Activated T-cell treated with anti-CD3 and anti-CD28 coated beads for 4 hours (primary cell): Measurements from ENCODE around the gene SLC9A1.
"Not testable (repeated sequence)": the region's sequence is repeated elsewhere in the genome, so short reads cannot be mapped to it uniquely, and the experiment has no call there.

Source experiments
- DNase-seq: peaks from one replicate; pipeline ENCODE4 v3.0.0-alpha.2; 2020

The SLC9A1 gene

DNA sequence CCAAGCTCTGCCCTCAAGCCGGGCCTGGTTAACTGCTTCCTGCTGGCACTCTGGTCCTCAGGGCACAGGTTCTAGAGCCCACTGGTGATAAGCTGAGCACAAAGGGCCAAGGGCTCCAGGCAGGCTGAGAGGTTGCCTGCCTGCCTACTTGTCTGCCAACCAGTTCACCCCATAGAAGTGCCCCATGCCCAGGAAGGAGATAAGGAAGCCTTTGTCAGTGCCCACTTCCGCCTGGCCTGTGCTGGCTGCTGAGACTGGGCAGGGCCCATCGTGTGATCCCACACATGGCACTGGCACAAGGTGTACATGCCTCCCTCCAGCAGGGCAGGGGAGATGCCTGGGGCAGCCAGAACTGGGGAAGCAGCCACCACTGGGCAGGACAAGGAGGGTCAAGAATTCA lies 24.1 kb downstream of the SLC9A1 start:
- DNase-seq: no peak

DNA sequence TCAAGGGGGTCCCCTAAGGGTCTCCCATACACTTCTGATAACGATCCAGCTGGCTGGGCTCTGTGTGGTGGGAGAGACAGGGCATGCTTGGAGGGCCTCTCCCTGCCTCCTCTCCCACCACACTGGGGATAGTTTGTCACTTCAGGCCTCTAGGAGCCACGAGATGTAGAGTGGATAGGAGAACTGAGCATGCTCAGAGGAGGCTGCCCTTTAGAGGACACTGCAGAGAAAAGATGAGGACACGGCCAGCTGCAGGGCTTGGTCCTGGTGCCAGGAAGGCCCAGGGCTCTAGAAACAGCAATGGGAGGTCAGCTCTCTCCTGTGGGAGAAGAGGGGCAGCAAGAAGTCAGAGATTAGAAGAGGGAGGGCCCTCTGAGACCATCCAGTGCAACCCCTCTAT lies 25.7 kb downstream of the SLC9A1 start:
- DNase-seq: no peak

DNA sequence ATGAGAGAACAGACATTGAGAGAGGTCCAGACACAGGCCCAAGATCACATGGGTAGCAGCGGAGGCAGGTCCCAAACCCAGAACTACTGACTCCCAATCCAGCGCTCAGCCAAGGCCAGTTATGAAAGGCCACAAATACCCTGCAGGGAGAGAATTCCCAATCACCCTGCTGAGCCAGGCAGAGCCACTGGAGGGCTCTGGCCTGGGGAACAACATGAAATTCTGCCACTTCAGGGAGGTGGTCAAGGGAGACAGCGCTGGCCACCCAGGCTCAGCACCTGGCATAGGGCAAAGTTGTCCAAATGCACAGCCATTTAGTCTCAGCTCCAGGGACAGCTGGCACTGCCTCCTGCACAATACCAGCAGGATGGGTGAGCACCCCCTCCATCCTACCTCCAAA lies 27.5 kb downstream of the SLC9A1 start:
- no peak for DNase-seq

DNA sequence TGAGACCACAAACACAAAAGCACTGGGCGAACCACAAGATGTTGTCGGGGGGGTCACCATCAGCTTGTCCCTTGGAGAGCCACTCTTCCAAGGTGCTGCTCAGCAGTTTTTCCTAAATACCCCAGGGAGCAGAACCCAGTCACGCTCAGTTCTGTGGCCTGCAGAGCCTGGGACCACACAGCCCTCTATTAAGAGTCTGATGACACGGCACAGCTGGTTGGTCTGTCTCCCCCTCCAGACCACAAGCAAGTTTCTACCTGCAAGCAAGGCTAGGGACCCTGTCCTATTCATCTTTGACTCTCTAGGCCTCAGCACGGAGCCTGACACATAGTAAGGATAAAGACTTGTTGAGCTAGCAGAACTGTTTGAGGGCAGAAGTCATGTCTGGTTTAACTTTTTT lies 28.5 kb downstream of the SLC9A1 start:
- DNase-seq: no peak

DNA sequence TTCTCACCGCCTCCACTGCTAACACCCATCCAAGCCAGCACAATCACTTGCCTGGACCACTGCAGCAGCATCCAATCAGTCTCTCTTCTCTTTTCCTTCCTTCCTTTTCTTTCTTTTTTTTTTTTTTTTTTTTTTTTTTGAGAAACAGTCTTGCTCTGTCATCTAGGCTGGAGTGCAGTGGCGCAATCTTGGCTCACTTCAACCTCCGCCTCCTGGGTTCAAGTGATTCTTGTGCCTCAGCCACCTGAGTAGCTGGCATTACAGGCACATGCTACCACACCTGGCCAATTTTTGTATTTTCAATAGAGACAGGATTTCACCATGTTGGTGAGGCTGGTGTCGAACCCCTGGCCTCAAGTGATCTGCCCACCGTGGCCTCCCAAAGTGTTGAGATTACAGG lies 29.8 kb downstream of the SLC9A1 start:
- DNase-seq: not testable (repeated sequence)

DNA sequence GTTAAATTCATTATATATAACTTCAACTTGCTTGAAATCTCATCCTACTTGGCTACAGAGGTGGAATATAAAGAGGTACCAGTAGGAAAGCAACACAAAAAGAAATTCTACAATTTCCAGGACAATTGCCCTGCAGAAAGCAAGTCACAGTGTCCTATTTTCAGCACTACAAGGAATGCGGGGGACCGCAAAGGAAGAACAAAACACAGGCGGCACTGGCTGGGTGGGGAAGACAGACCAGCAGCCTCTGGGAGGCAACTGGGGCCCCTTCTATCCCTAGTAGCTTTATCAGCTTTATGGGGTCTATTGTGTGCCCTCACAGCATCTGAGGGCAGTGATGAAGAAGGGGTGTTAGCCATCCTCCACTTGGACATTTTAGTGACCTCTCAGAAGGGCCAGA lies 30.5 kb downstream of the SLC9A1 start:
- DNase-seq: no peak

DNA sequence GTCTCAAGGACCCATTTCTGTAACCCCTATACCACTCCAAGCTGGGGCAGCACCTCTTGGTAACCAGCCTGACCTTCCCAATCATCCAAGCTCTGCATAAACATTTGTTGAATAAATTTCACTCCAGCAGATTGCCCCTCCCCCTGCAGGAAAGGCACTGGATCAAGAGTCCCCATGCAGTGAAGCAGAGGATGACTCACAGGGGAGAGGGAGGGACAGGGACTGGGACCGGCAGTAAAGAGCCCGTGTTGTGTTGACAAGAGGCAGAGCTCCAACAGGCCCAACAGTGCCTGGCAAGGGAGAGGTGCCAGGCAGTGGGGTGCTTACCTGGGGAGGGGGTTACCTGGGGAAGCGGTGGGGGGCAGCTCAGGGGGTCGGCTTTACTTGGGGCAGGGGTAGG lies 32.3 kb downstream of the SLC9A1 start:
- DNase-seq: no peak

DNA sequence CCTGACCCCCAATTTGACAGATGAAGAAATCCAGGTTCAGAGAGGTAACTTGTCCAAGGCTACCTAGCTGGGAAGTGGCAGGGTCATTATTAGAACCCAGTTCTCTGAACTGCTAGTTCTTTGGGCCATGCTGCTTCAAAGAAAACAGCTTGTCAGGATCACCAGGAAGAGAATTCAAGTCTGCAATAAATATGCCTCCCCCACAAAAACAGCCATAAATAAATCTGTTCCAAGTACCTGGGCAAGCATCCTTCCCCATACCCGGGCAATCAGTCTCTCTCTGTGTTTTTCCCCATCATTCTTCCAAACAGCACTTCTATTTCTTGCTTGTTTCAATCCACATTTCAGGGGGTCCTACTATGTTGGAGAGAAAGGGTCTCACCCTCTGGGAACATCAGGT lies 34.1 kb downstream of the SLC9A1 start:
- DNase-seq: no peak

DNA sequence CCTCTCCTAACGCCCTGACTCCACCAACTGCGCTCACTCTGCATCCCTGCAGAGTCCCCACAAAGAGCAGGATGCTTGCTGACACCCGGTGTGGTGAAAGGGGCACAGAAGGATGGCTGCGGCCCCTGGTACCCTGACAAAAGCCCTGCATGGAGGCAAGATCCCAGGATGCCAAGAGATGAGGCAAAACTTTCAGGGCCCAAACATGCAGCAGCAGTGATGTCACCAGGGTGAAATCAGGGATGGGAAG lies 36.6 kb downstream of the SLC9A1 start:
- DNase-seq: no peak

DNA sequence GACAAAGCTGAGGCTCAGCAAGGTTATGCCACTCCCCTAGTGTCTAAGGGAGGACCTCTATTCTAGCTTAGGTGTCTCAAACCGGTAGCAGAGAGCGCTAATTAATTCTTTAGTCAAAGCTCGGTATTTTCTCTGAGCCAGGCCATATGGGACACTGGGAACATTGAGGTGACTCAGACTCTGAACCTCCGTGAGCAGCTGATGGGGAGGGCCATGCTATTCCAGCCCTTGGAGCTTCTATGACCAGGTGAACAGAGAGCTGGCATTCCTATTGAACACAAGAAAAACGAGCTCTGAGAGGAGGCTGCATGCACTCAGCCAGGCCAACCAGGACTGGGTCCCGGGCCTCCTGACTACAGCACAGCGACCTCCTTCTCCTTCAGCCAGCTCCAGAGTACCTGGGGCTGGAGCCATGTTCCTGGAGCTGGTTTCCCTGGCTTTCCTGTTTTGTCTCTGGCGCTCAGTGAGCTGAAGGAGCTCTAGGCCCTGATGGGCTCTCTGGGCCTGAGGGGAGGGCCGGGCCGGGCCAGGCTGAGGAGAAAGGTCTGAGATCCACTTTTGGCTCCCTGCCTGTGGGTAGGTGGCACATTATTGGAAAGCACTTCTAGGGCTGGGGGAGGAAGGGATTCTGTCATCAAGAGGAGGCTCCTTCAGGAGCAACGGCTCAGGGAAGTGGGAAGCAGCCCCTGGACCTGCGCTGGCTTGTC lies 37.0 kb downstream of the SLC9A1 start:
- DNase-seq: no peak

DNA sequence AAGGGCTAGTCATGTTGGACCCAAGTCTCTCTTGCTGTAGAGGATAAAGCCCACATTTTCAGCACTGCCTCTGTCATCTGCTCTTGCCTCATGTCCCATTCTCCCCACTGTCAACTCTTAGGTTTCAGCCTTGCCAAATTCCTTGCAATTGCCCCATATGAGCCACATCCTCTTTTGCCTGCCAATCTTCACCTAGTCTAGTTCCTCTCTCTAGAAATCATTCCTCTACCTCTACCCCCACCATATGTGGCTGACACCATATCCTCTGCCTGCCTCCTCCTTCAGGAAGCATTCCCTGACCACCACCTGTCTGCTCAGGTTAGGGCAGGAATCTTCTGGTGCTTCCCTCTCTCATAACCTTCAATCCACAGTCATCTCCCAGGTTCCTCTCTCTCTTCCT lies 38.2 kb downstream of the SLC9A1 start:
- no peak for DNase-seq

DNA sequence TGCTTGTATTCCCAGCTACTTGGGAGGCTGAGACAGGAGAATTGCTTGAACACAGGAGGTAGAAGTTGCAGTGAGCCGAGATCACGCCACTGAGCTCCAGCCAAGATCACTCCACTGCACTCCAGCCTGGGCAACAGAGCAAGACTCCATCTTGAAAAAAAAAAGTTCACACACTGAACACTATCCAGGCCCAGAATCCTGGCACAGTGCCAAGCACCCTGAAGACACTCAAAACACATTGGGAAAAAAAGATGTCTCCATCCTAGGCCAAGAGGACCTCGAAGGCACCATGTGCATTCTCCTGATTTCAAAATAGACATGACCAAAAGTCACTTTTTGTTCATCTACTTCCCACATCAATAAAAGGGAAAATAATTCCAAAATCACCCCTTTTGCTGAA lies 38.7 kb downstream of the SLC9A1 start:
- no peak for DNase-seq

DNA sequence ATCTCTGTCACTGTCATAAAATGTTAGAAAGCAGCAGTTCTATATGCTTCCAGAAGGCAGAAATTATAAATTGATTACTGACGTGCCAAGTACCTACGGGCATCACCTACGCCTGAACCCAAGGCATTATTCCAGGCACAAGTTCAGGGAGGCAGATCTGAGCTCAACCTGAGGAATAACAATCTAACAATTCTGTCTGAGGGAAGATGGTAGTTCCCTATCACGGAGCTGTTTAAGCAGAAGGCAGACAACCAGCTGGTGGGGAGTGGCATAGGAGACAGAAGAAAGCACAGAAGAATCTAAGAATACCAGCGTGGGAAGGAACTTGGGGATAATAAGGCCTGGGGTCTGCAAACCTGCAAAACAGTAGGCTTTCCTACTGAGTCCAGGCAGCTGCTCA lies 40.4 kb downstream of the SLC9A1 start:
- DNase-seq: no peak

DNA sequence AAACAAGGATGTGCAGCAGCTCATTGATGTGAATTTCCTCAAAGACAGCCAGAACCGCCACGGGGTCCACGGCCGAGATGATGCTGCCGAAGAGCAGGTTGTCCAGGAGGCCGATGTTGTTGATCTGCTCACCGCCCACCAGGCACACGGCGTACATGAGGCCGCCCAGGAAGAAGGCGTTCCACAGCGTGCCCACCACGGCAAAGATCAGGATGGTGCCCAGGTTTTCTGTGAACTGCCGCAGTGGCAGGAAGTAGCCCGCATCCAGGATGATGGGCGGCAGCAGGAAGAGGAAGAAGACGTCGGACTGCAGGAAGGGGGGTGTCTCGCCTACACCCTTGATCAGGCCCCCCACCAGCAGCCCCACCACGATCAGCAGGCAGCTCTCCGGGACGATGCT lies 41.1 kb downstream of the SLC9A1 start:
- no peak for DNase-seq

DNA sequence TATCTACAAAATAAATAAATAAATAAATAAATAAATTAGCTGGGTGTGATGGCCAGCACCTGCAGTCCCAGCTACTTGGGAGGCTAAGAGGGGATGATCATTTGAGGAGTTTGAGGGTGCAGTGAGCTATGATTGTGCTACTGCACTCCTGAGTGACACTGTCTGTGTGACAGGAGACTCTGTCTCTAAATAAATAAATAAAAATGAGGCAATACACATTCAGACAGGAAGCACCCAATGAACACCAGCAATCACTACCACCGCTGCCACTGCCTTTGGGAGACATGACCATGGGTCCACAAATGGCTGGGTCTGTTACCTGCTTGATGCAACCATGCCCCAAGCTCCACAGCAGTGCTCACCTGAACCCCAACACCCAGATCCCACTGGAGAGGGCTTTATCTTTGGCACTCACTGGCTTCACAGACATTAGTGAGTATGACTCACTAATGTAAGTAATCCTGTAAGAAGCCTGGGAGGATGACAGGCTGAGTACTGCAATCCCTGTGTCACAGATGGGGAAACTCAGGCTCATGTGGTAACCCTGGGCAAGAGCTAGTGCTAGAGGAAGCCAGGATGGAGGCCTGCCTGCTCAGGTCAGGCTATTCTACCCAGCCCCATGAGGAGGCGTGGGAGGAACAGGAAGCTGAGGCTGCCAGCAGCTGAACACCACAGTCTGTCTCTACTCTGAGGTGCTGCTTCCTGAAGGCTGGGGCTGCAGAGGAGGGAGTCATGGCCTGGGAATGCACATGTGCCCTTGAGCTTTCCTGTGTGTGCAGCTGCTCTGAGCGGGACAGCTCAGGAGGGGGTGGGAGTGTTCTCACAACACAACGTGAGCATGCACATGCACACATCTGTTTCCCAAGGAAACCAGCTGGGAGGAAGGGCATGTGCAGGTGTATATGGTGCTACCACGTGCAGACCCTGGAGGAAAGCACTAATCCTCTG lies 43.0 kb downstream of the SLC9A1 start:
- peak; percentile 44 for DNase-seq

DNA sequence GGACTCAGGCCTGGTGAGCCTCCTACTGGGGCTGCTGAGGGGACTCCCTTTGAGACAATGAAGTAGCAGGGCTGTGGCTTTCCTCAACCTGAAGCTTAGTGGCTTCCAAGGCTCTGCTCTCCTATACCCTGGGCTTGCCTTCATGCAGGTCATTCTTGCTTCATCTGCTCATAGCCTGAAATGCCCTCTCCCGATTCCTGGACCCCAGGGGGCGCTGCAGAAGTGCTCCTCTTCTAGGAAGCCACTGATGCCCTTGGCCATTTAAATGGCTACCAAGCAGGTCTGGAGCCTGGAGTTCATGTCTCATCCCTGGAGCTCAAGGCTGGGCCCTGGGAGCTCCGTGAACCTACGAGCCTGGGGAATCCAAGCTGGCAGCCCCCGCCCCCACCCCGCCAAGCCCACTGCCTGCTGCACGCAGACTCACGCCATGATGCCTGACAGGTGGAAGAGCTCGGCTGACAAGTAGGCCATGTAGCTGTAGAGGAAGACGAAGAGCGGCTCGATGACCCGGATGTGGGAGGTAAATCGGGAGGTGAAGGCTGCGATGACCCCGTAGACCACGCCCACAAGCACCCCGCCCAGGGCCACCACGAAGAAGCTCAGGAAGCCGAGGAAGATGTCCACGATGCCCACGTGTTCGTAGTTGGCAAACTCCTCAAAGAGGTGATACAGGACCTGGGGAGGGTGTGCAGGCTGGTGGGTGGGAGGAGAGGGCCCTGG lies 45.7 kb downstream of the SLC9A1 start:
- DNase-seq: no peak

DNA sequence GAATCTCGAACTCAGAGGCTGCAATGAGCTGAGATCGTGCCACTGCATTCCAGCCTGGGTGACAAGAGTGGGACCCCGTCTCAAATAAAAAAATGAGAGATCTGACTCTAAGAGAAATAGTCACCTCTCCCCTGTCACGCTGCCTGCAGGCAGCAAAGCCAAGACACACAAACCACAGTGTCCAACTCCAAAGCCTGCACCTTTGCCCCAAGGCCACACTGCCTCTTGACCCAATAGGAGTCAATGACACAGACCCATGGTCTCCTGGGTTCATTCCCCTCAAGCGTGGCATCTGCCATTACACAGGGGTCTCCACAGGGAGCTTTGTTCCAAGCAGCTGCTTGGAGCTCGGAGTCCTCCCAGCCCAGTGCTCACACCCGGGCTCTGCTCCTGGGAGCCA lies 46.3 kb downstream of the SLC9A1 start:
- no peak for DNase-seq

DNA sequence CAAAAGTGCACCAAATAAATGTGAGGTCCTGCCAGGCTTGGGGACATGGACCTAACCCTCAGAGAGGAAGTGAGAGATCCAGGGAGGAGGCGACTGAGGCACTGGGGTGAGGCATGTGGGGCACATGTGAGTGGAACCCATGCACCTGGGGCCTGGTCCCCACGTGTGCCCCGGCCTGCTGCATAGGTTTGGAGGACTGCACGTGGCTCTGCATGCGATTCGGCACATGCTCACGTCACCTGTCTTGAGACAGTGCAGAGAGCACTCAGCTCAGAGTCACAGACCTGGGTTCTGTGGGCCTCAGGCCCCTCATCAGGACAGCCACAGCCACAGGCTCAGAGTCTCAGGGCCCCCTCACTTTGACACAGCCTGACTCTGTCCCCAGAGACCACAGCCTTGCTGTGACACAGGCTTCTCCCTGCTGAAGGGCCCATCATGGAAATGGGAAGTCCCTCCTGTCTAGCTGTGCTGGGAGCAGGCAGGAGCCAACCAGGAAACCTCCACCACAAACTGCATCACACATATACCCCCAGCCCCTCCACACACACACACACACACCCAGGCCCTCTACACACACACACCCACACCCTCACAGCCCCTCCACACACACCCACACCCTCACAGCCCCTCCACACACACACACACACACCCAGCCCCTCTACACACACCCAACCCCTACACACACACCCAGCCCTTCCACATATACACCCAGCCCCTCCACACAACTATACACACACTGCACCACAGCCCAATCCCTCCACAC lies 48.2 kb downstream of the SLC9A1 start:
- DNase-seq: no peak

DNA sequence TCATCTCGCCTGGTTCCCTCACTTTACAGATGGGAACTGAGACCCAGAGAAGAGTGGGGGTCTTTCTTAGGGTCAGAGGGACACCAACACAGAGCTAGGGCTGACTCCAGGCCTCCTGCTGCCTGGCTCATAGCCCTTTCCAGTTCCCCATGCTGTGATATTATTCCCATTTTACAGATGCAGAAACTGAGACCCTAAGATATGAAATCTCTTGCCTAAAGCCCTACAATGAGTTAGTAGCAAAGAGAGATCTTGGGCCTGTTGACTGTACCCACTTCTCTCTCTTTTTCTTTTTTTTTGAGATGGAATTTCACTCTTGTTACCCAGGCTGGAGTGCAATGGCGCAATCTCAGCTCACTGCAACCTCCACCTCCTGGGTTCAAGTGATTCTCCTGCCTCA lies 49.9 kb downstream of the SLC9A1 start:
- no peak for DNase-seq

DNA sequence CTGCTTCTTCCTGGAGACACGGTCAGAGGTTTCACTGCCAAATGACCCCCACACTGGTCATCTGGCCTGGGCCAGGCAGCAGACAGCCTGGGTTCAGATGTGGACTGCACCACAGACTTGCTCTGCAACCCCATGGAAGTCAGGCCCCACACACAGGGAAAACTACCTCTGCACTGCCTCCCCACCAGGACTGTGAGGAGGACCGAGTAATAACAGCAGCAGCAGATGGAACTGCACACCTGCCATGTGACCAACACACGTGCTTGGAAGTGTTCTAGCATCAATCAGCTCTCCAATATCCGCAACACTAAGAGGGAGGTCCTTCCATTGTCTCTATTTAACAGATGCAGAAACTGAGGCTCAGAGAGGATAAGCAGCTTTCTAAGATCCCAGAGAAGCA lies 51.4 kb downstream of the SLC9A1 start:
- DNase-seq: no peak

DNA sequence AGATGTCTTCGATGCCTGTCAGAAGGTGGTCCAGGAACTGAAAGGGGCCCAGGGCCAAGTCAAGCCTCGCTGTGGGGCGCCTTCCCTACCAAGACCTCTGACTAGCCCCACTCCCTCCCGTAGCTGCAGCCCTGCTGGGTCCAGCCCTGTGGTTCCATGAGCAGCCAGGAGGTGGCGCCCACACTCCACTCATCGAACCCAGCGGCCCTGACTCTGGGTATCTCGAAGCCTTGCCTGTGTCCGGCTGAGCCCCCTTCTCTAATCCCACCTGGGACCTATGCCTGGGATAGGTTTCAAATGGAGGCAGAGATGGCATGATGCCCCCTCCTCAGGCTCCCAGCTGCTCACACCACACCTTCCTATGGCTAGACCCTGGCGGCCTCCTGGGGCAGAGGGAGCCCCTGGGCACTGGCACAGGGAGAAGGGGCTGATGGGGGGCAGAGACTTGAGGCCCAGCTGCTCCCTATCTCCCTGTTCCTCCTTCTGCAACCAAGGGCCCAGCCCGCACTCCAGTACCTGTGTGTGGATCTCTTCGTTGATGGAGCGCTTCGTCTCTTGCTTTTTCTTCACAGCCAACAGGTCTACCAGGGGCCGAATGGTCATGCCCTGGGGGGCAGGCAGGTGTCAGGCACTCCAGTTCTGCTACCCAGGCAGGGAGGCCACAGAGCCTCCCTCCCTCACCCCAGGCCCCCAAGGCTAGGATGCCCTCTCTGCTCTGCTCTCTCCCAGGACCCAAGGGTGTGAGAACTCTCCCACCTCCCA lies 52.0 kb downstream of the SLC9A1 start:
- DNase-seq: peak; percentile 77

DNA sequence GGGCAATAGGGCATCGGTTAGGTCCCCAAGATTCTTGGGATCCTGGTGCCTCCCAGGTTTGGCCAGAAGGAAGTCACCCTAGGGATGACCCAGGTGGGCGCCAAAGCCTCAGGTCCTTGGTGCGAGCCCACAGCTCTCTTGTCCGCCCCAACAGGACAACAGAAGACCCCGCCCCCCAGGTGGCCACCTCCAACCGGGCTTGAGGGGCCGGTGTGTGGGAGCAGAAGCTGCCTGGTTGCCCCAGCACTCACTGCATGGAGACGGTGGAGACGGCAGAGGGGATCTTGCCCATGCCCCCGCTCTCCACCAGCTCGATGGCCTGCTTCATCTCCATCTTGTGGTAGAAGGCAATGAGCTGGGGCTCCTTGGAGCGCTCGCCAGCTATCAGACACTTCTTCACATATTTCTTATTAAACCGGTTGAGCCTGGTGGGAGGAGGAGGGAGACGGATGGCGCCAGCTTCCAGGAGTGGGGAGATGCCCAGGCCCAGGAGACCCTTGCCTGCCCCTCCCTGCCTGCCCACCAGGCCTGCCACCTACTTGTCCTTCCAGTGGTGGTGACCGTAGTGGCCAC lies 52.7 kb downstream of the SLC9A1 start:
- no peak for DNase-seq
